ENCODE measurements around the gene ERI3.

The ERI3 gene

GRCh38 chr1:44235808-44236207, 119.2 kb downstream of the ERI3 start:
- Histone ChIP-seq H3K4me1 (ENCODE audit: insufficient read depth, poor library complexity, severe bottlenecking) (no peaks in the 10 kb centered on the region), H3K9me3 (ENCODE audit: severe bottlenecking) (no peaks in the 10 kb centered on the region), H3K27me3 (ENCODE audit: insufficient read depth, poor library complexity, severe bottlenecking) (no peaks in the 10 kb centered on the region), H3K27ac (ENCODE audit: poor library complexity, severe bottlenecking) (no peak overlapping the region), H3K36me3 (ENCODE audit: low read depth) (no peaks in the 10 kb centered on the region), H3K4me3 (ENCODE audit: severe bottlenecking) (no peak overlapping the region)
- TF ChIP-seq CTCF (IDR thresholded peaks at IDR 0.05; ENCODE audit: poor library complexity, severe bottlenecking), result no peak
- ATAC-seq (ENCODE audit: low read depth) (no peak), DNase-seq (ENCODE audit: low spot score) (no peak)

- H3K9me3 ChIP-seq (ENCODE audit: severe bottlenecking), result no peaks in the 10 kb centered on the region
- no peak for TF ChIP-seq CTCF (IDR thresholded peaks at IDR 0.05; ENCODE audit: poor library complexity, severe bottlenecking)
- no peak overlapping the region for H3K4me3 ChIP-seq (ENCODE audit: severe bottlenecking)
- H3K36me3 ChIP-seq (ENCODE audit: low read depth), result no peaks in the 10 kb centered on the region
- H3K27ac ChIP-seq (ENCODE audit: poor library complexity, severe bottlenecking), result no peak overlapping the region
- no peaks in the 10 kb centered on the region for H3K4me1 ChIP-seq (ENCODE audit: insufficient read depth, poor library complexity, severe bottlenecking)
- DNase-seq (ENCODE audit: low spot score) (no peak), ATAC-seq (ENCODE audit: low read depth) (no peak)
- H3K27me3 ChIP-seq (ENCODE audit: insufficient read depth, poor library complexity, severe bottlenecking), result no peaks in the 10 kb centered on the region
Observed at GRCh38 chr1:44233593-44233992, 121.5 kb downstream of the ERI3 start.

GRCh38 chr1:44230796-44231195, 124.3 kb downstream of the ERI3 start:
- no peak overlapping the region for H3K27ac ChIP-seq (ENCODE audit: poor library complexity, severe bottlenecking)
- H3K4me1 ChIP-seq (ENCODE audit: insufficient read depth, poor library complexity, severe bottlenecking), result no peaks in the 10 kb centered on the region
- no peak for DNase-seq (ENCODE audit: low spot score)
- H3K4me3 ChIP-seq (ENCODE audit: severe bottlenecking), result no peak overlapping the region
- H3K9me3 ChIP-seq (ENCODE audit: severe bottlenecking), result no peaks in the 10 kb centered on the region
- ATAC-seq (ENCODE audit: low read depth), result no peak
- no peaks in the 10 kb centered on the region for H3K27me3 ChIP-seq (ENCODE audit: insufficient read depth, poor library complexity, severe bottlenecking)
- TF ChIP-seq CTCF (IDR thresholded peaks at IDR 0.05; ENCODE audit: poor library complexity, severe bottlenecking), result no peak
- no peaks in the 10 kb centered on the region for H3K36me3 ChIP-seq (ENCODE audit: low read depth)

- ATAC-seq (ENCODE audit: low read depth), result no peak
- no peaks in the 10 kb centered on the region for H3K36me3 ChIP-seq (ENCODE audit: low read depth)
- no peak for TF ChIP-seq CTCF (IDR thresholded peaks at IDR 0.05; ENCODE audit: poor library complexity, severe bottlenecking)
Observed at GRCh38 chr1:44229435-44230167, 125.5 kb downstream of the ERI3 start.

GRCh38 chr1:44228218-44228617, 126.8 kb downstream of the ERI3 start:
- no peaks in the 10 kb centered on the region for H3K4me1 ChIP-seq (ENCODE audit: insufficient read depth, poor library complexity, severe bottlenecking)
- no peaks in the 10 kb centered on the region for H3K9me3 ChIP-seq (ENCODE audit: severe bottlenecking)
- TF ChIP-seq CTCF (IDR thresholded peaks at IDR 0.05; ENCODE audit: poor library complexity, severe bottlenecking), result no peak
- ATAC-seq (ENCODE audit: low read depth), result no peak
- H3K27ac ChIP-seq (ENCODE audit: poor library complexity, severe bottlenecking), result no peak overlapping the region
- no peak for DNase-seq (ENCODE audit: low spot score)
- H3K4me3 ChIP-seq (ENCODE audit: severe bottlenecking), result no peak overlapping the region
- no peaks in the 10 kb centered on the region for H3K36me3 ChIP-seq (ENCODE audit: low read depth)
- no peaks in the 10 kb centered on the region for H3K27me3 ChIP-seq (ENCODE audit: insufficient read depth, poor library complexity, severe bottlenecking)

More at GRCh38 chr1:44229435-44230167, 125.5 kb downstream of the ERI3 start:
- no peaks in the 10 kb centered on the region for H3K27me3 ChIP-seq (ENCODE audit: insufficient read depth, poor library complexity, severe bottlenecking)
- H3K4me1 ChIP-seq (ENCODE audit: insufficient read depth, poor library complexity, severe bottlenecking), result no peaks in the 10 kb centered on the region
- no peak overlapping the region for H3K4me3 ChIP-seq (ENCODE audit: severe bottlenecking)
- no peak for DNase-seq (ENCODE audit: low spot score)
- no peaks in the 10 kb centered on the region for H3K9me3 ChIP-seq (ENCODE audit: severe bottlenecking)
- H3K27ac ChIP-seq (ENCODE audit: poor library complexity, severe bottlenecking), result no peak overlapping the region

Measured in RWPE2 (cell line).